ENCODE measurements around the gene ELFN1.

The ELFN1 gene

GRCh38 chr7:1677206-1678080 lies 7.4 kb downstream of the ELFN1 start:
- DNase-seq (ENCODE audit: low read depth) = no peak

DNA sequence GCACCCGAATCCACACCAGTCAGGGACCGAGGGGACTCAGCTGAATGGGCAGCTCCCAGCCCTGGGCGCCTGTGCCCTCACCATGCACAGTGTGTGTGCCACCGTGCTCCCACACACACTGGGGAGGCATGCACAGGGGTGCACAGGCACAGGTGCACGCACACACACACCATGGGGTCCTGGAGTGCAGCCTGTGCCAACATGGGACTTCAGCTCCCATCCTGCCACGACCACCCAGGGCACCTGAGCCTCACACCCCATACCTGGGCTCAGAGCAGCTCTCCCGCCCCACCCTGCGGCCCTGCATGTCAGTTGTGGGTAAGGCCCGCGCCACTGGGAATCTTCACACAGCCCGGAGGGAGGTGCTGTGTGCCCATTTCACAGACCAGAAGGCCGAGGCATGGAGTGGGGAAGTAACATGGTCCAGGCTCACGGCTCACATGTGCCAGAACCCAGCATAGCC lies 8.0 kb downstream of the ELFN1 start:
- no peak for DNase-seq (ENCODE audit: low read depth)

- no peak for DNase-seq (ENCODE audit: low read depth)
Measured at GRCh38 chr7:1678571-1679325, 8.7 kb downstream of the ELFN1 start.

DNA sequence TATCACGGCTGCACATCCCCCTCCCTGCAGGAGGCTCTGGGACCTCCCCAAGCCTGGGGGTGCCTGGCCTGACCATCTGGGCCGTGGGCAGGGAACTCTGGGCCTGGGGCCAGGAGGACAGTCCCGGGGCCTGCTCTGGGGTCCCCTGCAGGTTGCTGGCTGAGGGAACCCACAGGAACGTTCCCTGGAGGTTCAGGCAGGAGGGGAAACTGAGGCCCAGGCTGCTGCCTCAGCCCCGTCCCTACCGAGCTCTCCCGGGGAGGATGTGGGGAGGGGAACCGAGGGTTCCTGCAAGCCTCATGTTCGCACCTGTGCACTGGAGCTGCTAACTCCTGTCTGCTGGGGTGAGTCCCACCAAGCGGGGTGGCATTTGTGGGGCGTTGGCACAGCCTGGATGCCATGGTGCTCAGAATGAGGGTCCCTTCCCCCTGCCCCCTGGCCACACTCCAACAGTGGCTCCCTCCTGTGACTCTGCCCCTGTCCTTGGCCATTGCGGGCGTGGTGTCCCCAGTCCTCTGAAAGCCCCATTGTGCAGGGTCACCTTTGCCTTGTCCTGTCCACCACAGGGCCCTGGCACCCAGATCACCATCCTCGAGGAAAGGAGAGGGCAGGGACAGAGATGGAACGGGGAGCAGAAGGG lies 9.4 kb downstream of the ELFN1 start:
- DNase-seq (ENCODE audit: low read depth) = no peak

GRCh38 chr7:1679966-1680730 lies 10.1 kb downstream of the ELFN1 start:
- DNase-seq (ENCODE audit: low read depth) = no peak

DNA sequence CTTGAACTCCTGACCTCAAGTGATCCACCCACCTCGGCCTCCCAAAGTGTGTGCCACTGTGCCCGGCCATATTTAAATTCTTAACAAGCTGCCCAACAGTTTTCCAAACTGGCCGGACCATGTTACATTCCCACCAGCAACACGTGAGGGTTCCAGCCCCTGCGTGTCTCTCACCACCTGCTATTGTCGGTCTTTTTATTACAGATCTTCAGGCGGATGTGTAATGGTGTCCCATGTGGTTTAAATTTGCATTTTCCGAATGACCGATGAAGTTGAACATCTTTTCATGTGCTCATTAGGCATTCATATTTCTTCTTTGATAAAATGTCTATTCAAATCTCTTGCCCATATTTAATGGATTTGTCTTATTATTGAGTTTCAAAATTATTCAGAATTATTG lies 11.5 kb downstream of the ELFN1 start:
- DNase-seq (ENCODE audit: low read depth) = no peak

- DNase-seq (ENCODE audit: low read depth) = no peak
Measured at GRCh38 chr7:1685000-1685624, 15.0 kb downstream of the ELFN1 start.

- no peak for DNase-seq (ENCODE audit: low read depth)
Measured at GRCh38 chr7:1688542-1688941, 18.5 kb downstream of the ELFN1 start.

- no peak for DNase-seq (ENCODE audit: low read depth)
Measured at GRCh38 chr7:1689311-1689710, 19.2 kb downstream of the ELFN1 start.

GRCh38 chr7:1690359-1690958 lies 20.4 kb downstream of the ELFN1 start:
- DNase-seq (ENCODE audit: low read depth) = no peak

DNA sequence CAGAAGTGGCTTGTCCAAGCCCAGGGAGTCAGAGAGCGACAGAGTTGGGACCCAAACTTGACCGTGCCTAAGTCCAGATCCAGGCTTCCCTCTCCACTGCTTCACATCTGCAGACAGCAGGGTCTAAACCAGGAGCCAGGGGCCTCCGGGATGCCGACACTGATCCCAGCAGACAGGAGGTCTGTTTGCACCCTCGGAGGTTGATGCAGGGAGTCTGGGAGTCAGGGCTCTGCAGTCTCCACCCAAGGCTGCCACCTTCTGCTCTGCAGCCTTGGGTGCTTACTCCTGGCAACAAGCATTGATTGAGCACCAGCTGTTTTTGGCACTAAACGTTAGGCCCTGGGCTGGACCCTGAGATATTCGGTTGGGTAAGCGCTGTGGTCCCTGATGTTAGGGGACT lies 21.0 kb downstream of the ELFN1 start:
- no peak for DNase-seq (ENCODE audit: low read depth)

DNA sequence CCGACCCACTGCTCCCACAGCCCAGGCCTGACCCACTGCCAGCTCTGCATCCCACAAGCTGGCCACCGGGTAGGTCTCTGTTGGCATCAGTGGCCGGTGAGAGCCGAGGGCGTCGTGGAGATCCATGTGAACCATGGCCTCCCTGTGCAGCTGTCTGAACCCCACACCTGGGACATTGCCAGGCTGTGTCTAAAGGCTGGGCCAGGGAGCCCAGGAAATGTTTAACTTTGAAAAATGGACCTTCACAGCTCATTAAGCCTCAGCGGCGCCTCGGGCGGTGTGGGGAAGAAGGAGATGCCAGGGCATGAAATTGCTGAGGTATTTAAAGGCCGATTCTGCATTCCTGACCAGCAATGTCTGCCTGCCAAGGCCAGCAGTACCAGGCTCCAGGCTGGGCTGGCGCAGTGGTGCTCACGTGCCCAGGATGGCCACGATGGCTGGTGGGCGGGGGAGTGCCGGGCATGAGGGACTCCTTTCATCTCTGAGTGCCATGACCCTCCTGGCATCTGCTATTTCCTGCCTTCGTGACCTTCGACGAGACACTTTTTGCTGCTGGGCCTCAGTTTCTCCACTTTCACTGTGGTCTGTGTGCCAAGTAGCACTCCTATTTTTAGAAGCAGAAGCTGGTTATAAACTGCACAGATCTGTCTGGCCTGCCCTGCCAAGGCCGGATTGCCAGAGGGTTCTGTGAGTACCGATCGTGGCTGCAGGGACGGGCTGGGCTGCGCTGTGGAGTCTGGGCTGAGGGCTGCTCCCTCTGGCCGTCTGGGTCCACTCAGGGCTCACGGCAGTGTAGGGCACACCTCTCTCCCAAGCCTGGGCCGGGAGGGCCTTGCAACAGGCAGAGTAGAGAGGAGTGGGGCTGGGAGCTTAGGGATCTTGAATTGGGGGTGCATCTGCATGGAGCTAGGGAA lies 21.8 kb downstream of the ELFN1 start:
- DNase-seq (ENCODE audit: low read depth) = no peak

DNA sequence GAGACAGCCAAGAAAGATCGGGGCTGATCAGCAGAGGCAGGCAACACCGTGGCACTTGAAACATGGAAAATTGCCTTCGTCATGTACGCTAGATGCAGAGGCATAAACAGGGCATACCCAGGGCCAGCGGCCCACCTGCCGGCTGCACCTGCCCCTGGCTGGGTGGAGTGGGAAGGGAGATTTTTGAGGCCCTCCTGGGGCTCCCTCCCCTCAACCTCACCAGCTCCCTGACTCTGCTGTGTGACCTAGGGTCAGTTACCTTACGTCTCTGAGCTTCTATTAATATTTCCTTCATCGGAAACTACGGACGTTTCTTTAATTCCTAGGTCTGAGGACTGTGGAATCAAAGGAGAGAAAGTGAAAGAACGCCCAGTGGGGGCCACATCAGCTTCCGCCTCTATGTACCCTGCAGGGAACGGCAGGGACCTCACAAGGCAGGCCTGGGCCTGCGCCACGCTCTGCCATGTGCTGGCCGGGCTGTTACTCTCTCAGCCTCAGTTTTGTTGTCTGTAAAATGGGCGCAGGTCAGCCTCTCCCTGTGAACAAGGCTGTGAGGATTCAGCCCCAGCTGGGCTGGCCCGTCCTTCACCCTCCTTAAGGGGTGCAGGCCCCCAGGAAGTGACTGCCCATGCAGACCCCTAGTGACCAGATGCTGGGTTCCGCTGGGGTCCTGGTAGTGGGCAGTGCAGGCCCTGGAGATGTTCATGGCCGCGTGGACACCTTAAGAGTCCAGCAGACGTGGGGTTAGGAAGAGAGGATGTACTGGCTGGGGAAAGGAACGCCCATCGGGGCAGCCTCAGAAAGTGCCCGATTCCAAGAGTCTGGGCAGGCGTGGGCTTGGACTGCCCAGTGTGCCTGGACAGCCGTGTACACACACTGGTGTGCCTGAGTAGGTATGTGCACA lies 22.7 kb downstream of the ELFN1 start:
- DNase-seq (ENCODE audit: low read depth) = no peak

DNA sequence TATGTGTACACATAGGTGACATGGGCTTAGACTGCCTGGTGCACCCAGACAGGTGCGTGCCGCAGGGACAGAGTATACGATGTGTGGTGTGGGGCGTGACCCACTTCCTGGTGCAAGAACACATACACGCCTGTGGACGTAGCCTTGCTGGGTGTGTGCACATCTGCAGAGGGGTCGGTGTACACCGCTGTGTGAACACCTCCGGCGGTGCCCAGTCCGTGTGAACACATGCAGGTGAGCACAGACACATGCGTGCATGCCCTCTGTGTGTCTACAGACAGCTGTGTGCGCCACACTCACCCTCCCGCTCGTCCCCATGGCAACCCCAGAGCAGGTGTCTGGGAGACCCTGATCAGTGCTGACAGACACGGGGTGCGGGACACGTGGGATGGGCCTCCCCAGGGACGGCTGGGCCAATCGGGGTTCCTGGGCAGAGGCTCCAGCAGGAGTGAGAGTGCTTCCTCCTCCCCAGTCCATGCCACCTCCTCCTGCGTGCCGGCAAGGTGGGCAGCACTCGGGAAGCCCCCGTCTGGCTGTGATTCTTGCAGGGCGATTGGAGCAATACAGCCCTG lies 23.4 kb downstream of the ELFN1 start:
- DNase-seq (ENCODE audit: low read depth) = no peak

- no peak for DNase-seq (ENCODE audit: low read depth)
Measured at GRCh38 chr7:1693991-1694524, 24.0 kb downstream of the ELFN1 start.

DNA sequence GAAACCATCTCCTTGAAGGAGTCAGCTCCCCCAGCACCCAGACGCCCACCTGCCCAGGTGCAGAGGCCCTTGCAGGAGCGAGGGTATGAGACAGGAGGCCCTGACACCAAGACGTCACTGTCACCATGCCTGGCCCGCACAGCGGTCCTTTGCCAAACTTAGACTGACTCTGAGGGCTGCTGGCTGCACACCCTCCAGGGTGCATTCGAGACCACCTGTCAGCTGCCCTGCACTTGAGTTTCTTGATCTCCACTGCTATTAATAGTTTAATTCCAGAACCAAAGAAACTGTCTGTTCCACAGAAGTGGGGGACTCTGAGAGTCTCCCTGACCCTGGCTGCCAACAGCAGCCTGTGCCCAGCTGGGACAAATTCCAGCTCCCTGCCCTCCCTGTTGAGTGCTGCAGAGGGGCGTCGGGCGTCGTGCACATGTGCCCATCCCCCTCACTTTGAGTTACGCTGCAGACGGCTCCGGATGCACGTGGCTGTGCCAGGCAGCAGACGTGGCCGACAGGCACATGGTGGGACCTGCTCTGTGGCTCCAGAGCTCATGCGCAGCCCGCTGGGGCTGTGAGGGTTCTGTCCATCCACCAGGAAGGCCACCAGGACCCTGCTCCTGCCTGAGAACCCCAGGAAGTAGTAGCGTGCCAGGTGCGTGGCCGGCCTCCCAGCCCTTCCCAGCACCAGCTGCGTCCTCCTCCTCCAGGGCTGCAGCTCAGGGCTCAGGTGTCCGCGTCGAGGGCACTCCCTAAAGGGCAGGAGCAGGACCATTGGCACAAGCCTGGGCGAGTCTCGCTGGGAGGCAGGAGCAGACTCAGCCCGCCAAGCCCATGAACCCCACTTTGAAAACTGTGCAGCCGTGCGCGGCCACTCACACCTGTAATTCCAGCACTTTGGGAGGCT lies 24.8 kb downstream of the ELFN1 start:
- no peak for DNase-seq (ENCODE audit: low read depth)

- no peak for DNase-seq (ENCODE audit: low read depth)
Measured at GRCh38 chr7:1695800-1696454, 25.9 kb downstream of the ELFN1 start.

All from activated gamma-delta T cell treated with anti-CD3 and anti-CD28 coated beads, Interleukin-2, amount 50 U/mL, for 16 hours (primary cell).